ENCODE results near the gene LRRC3B.

LRRC3B gene

DNA sequence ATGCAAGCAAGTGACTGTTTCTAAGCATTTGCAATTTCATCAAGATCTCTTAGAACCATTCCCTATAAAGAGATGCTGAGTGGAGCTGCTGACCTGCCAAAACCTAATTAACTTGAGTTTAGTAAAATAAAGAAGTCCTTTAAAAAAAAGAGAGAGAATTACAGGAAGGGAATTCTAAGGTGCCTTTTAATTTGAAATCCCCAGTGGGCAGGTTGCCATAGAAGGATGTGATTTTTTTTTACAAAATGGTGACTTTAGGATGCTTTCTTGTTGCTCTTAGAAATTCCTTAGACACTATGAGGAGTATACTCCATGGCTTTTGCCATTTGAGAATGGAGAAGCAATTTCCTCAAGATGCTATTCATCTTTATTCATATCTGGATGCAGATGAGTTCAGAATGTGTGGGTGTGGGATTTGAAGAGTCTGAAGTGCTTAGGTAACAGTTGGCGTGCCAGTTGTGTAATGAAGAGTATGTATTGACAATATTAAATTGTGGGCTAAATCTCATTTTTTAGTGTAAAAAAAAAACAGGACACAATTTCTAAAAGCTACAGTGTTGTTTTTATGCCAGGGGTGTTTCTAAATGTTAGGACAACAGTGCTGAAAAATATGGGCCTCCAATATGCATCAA is 13.6 kb downstream of the LRRC3B start:
- no peaks in the 10 kb centered on the region for H3K27me3 ChIP-seq (ENCODE audit: control insufficient read depth, insufficient read depth, low read length)
- no peak overlapping the region for H3K9ac ChIP-seq (ENCODE audit: low read length)

DNA sequence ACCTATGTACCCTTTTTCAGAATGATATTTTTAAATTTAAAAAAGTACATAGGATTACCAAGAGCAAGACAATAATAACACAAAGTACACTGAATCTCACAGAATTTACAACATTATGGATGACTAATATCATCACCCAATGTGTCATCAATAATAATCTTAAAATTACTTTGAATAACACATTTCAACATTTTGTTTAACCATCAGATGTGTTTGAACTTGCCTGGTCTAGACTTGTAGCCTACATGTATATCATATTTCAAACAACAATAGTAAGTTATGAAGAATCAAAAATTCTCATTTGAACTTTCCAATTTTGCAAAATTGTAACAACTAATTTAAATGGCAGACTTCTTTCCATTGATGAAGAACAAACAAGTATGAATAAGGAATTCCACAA is 15.1 kb downstream of the LRRC3B start:
- Histone ChIP-seq H3K36me3 (ENCODE audit: control insufficient read depth, insufficient read depth, low read length) (no peaks in the 10 kb centered on the region), H3K9ac (ENCODE audit: low read length) (no peak overlapping the region), H3K4me1 (ENCODE audit: control insufficient read depth, insufficient read depth, low read length) (no peaks in the 10 kb centered on the region), H3K27ac (ENCODE audit: low read depth, low read length) (no peak overlapping the region), H3K4me3 (ENCODE audit: low read length) (no peak overlapping the region), H3K27me3 (ENCODE audit: control insufficient read depth, insufficient read depth, low read length) (no peaks in the 10 kb centered on the region)

More for the DNA sequence above, 13.6 kb downstream of the LRRC3B start:
- Histone ChIP-seq H3K27ac (ENCODE audit: low read depth, low read length) (no peak overlapping the region), H3K36me3 (ENCODE audit: control insufficient read depth, insufficient read depth, low read length) (no peaks in the 10 kb centered on the region), H3K4me3 (ENCODE audit: low read length) (no peak overlapping the region), H3K4me1 (ENCODE audit: control insufficient read depth, insufficient read depth, low read length) (no peaks in the 10 kb centered on the region)

DNA sequence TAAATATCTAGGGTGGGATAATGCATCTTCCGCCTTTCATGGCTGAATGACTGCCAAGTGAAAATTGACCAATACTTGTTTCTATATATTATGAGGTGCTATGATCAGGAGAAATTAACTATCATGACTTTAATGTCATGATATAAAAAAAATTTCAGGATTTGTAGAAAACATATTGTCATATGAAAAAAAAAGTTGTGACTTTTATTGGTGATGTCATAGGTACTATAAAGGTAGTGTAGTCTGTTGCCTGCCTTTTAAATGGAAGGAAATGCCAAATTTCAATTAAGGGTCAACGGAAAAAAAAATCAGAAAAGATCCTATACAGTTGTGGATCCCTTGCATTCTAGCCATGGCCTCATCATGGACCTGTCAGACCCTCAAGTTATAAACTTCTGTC is 15.5 kb downstream of the LRRC3B start:
- Histone ChIP-seq H3K27ac (ENCODE audit: low read depth, low read length) (no peak overlapping the region), H3K4me3 (ENCODE audit: low read length) (no peak overlapping the region), H3K27me3 (ENCODE audit: control insufficient read depth, insufficient read depth, low read length) (no peaks in the 10 kb centered on the region), H3K36me3 (ENCODE audit: control insufficient read depth, insufficient read depth, low read length) (no peaks in the 10 kb centered on the region), H3K4me1 (ENCODE audit: control insufficient read depth, insufficient read depth, low read length) (no peaks in the 10 kb centered on the region), H3K9ac (ENCODE audit: low read length) (no peak overlapping the region)

DNA sequence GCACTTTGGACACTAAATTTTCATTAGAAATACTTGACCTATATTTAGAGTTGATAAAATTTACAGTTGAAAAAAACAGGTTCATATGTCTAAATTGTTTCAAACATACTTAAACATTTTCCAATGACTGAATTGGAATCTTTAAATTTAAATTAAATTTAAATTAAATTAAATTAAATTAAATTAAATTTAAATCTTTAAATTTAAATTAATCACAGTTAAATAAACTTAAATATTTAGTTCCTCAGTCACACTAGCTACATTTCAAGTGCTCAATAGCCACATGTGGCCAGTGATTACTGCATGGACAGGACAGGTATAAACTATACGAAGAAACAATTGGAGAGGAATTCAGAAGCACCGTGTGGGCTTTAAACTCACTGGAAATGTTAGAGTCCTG is 16.8 kb downstream of the LRRC3B start:
- H3K4me3 ChIP-seq (ENCODE audit: low read length), result no peak overlapping the region
- H3K27me3 ChIP-seq (ENCODE audit: control insufficient read depth, insufficient read depth, low read length), result no peaks in the 10 kb centered on the region
- no peak overlapping the region for H3K9ac ChIP-seq (ENCODE audit: low read length)
- no peaks in the 10 kb centered on the region for H3K4me1 ChIP-seq (ENCODE audit: control insufficient read depth, insufficient read depth, low read length)
- no peak overlapping the region for H3K27ac ChIP-seq (ENCODE audit: low read depth, low read length)
- H3K36me3 ChIP-seq (ENCODE audit: control insufficient read depth, insufficient read depth, low read length), result no peaks in the 10 kb centered on the region

DNA sequence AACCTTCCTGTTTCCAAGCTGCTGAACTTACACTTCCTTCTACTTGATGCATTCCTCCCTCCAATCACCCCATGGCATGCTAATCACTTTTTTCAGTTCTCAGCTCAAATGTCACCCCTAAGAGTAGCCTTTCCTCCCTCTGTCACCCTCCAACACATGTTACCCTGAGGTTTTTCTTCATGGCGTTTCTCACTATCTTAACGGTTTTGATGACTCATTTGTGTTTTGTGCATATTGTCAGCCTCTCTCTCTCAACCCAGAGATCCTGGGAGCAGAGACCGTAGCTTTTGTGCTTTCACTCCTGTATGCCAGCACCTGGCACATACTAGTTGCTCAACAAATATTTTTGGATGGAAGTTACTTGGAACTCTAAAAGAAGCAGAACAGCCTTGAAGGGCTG is 24.5 kb downstream of the LRRC3B start:
- Histone ChIP-seq H3K9ac (ENCODE audit: low read length) (no peak overlapping the region), H3K4me1 (ENCODE audit: control insufficient read depth, insufficient read depth, low read length) (no peaks in the 10 kb centered on the region), H3K36me3 (ENCODE audit: control insufficient read depth, insufficient read depth, low read length) (no peaks in the 10 kb centered on the region), H3K27ac (ENCODE audit: low read depth, low read length) (no peak overlapping the region), H3K4me3 (ENCODE audit: low read length) (no peak overlapping the region), H3K27me3 (ENCODE audit: control insufficient read depth, insufficient read depth, low read length) (no peaks in the 10 kb centered on the region)

DNA sequence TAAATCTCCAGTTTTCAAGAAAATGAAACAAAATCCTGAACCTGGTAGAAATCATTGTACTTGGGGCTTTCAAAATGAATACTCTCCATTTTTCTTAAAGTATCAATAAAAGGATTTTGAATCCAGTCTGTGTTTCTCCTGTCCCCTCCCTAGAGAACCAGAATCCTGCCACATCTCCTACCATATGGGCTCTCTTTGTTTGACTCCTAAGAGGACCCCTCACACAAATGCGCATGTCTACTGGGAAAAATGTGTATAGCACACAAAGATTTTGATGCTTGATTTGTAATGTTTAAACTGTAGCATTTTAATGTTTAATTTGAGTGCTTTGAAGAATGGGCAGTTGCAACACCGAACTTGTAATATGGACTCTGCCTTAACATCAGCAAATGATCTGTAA is 25.9 kb downstream of the LRRC3B start:
- Histone ChIP-seq H3K4me1 (ENCODE audit: control insufficient read depth, insufficient read depth, low read length) (no peaks in the 10 kb centered on the region), H3K27me3 (ENCODE audit: control insufficient read depth, insufficient read depth, low read length) (no peaks in the 10 kb centered on the region), H3K9ac (ENCODE audit: low read length) (no peak overlapping the region), H3K4me3 (ENCODE audit: low read length) (no peak overlapping the region), H3K36me3 (ENCODE audit: control insufficient read depth, insufficient read depth, low read length) (no peaks in the 10 kb centered on the region), H3K27ac (ENCODE audit: low read depth, low read length) (no peak overlapping the region)

DNA sequence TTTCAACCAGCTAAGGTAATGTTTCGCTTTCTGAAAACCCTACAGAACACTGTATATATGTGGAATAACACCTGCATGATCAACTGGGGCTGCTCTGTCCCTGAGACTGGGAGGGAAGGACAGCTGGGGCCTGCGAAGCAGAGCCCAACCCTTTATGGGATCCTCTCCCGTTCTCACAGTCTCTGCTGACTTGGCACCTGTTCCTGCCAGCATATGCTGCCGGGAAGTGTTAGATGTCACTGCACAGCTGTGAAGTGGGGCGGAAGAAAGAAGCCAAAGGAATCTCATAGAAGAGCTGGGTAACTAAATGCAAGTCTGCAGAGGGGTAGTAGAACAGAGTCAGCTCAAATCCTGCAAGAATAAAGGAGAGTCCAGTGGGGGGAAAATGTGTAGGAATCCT is 29.6 kb downstream of the LRRC3B start:
- Histone ChIP-seq H3K4me1 (ENCODE audit: control insufficient read depth, insufficient read depth, low read length) (no peaks in the 10 kb centered on the region), H3K27me3 (ENCODE audit: control insufficient read depth, insufficient read depth, low read length) (no peaks in the 10 kb centered on the region), H3K9ac (ENCODE audit: low read length) (no peak overlapping the region), H3K36me3 (ENCODE audit: control insufficient read depth, insufficient read depth, low read length) (no peaks in the 10 kb centered on the region), H3K27ac (ENCODE audit: low read depth, low read length) (no peak overlapping the region), H3K4me3 (ENCODE audit: low read length) (no peak overlapping the region)

DNA sequence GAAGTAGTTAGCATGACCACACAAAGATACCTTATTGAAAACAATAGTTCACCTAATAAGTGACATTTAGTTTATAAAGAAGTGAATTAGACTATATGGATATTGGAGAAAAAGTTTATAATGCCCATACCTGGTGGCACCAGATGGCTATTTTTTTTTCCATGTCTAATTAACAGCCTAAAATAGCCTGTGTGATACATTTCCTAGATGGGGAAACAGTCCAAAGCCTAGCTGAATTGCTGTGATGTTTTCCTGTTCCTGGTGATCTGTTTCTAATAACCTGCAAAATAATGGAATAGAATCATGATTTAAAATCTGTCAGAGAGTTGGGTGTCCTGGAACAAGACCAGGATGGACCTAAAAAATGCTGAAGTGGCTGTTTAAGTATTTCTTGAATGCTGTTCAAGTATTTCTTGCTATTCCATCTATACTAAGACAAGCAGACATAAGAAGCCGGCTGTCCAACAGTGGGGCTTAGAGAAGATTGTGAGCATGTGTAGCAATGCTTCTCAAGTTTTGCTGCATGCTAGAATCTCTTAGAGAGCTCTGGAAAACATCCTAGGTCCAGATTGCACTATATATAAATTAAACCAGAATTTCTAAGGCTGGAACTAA is 31.3 kb downstream of the LRRC3B start:
- H3K27me3 ChIP-seq (ENCODE audit: control insufficient read depth, insufficient read depth, low read length), result no peaks in the 10 kb centered on the region
- no peak overlapping the region for H3K27ac ChIP-seq (ENCODE audit: low read depth, low read length)
- H3K36me3 ChIP-seq (ENCODE audit: control insufficient read depth, insufficient read depth, low read length), result no peaks in the 10 kb centered on the region
- H3K4me3 ChIP-seq (ENCODE audit: low read length), result no peak overlapping the region
- H3K4me1 ChIP-seq (ENCODE audit: control insufficient read depth, insufficient read depth, low read length), result no peaks in the 10 kb centered on the region
- no peak overlapping the region for H3K9ac ChIP-seq (ENCODE audit: low read length)

DNA sequence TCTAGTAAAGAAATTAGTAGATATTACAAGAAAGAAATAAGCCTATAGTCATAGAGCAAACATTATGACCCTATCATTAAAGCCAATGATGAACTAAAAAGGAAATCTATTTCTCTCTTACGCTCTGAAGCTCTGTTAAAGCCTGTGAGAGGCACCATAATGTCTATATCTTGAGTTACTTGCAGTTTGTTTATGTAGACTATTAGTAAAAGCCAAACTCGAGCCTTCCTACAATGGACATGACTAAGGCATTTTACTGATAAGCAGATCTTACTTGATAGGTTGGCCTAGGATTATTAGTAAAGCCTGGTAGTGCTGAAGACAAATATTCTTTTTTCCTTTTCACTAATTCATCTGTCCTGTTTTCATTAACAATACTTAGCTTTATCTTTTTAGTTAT is 32.7 kb downstream of the LRRC3B start:
- Histone ChIP-seq H3K4me3 (ENCODE audit: low read length) (no peak overlapping the region), H3K4me1 (ENCODE audit: control insufficient read depth, insufficient read depth, low read length) (no peaks in the 10 kb centered on the region), H3K27ac (ENCODE audit: low read depth, low read length) (no peak overlapping the region), H3K36me3 (ENCODE audit: control insufficient read depth, insufficient read depth, low read length) (no peaks in the 10 kb centered on the region), H3K27me3 (ENCODE audit: control insufficient read depth, insufficient read depth, low read length) (no peaks in the 10 kb centered on the region), H3K9ac (ENCODE audit: low read length) (no peak overlapping the region)

DNA sequence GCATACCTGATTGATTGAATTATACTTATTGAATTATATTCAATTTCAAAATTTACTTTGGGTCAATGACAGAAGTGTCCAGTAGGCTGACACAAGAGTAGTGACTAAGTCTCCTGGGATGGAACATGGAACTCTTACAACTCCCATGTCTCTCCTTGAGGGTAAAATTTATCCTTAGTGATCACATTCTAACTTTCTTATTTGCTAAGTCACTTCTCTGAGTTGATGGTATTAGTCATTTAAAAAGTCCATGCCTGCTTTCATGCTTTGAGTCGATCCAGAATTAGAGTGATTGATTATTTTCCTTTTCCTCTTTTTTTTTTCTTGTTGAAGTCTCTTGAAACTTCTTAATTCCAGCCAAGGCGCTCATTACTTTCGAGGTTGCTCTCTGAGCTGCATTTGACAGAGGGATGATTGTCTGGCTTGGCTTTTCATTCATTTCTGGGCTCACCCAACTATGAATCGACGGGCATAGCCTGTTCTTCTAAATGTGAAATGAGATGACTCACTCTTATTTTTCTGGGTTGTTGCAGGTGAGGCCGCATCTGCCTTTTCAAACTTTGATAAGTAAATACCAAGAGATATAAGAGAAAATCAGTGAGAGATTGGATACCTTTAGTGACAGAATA is 34.9 kb downstream of the LRRC3B start:
- H3K4me3 ChIP-seq (ENCODE audit: low read length), result no peak overlapping the region

DNA sequence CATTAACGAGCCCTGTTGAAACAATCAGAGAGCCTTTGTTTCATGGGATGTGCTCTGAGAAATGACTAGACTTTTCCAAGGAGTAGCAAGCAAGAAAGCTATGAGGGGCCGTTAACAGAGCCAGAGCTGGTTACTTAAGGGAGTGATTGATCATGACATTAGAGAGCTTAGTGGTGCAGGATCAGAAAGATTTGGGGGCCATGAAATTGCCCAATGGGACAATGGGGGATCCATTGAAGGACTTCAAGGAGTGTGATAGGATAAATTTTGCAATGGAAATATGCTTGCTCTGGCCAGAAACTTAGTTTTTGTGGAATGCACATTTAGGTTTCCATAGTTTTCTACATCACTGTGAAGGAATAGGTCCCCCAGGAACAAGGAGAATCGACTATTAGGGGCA is 45.6 kb downstream of the LRRC3B start:
- Histone ChIP-seq H3K36me3 (ENCODE audit: control insufficient read depth, insufficient read depth, low read length) (no peaks in the 10 kb centered on the region), H3K4me3 (ENCODE audit: low read length) (no peak overlapping the region), H3K4me1 (ENCODE audit: control insufficient read depth, insufficient read depth, low read length) (no peaks in the 10 kb centered on the region), H3K27ac (ENCODE audit: low read depth, low read length) (no peak overlapping the region), H3K9ac (ENCODE audit: low read length) (no peak overlapping the region), H3K27me3 (ENCODE audit: control insufficient read depth, insufficient read depth, low read length) (no peaks in the 10 kb centered on the region)

More for the DNA sequence above, 34.9 kb downstream of the LRRC3B start:
- no peaks in the 10 kb centered on the region for H3K4me1 ChIP-seq (ENCODE audit: control insufficient read depth, insufficient read depth, low read length)
- H3K27me3 ChIP-seq (ENCODE audit: control insufficient read depth, insufficient read depth, low read length), result no peaks in the 10 kb centered on the region
- no peak overlapping the region for H3K27ac ChIP-seq (ENCODE audit: low read depth, low read length)
- H3K36me3 ChIP-seq (ENCODE audit: control insufficient read depth, insufficient read depth, low read length), result no peaks in the 10 kb centered on the region
- H3K9ac ChIP-seq (ENCODE audit: low read length), result no peak overlapping the region

DNA sequence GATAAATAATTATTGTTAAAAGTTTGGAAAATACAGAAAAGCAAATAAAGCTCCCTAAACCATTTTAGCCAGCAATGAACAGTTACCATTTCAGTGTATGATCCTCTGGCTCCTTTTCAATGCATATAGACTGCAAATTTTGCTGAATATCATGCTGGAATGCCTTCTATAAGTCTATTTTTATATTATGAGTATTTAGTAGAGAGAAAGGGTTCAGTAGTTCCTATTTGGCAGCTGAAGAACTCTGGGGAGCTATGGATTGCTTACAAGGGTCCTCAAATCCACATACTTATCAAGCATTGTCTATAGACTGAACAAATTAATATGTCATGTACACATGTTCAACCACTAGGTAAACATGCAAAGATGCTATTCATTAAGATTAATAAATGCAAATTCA is 46.1 kb downstream of the LRRC3B start:
- Histone ChIP-seq H3K36me3 (ENCODE audit: control insufficient read depth, insufficient read depth, low read length) (no peaks in the 10 kb centered on the region), H3K4me3 (ENCODE audit: low read length) (no peak overlapping the region), H3K9ac (ENCODE audit: low read length) (no peak overlapping the region), H3K27ac (ENCODE audit: low read depth, low read length) (no peak overlapping the region), H3K27me3 (ENCODE audit: control insufficient read depth, insufficient read depth, low read length) (no peaks in the 10 kb centered on the region), H3K4me1 (ENCODE audit: control insufficient read depth, insufficient read depth, low read length) (no peaks in the 10 kb centered on the region)

DNA sequence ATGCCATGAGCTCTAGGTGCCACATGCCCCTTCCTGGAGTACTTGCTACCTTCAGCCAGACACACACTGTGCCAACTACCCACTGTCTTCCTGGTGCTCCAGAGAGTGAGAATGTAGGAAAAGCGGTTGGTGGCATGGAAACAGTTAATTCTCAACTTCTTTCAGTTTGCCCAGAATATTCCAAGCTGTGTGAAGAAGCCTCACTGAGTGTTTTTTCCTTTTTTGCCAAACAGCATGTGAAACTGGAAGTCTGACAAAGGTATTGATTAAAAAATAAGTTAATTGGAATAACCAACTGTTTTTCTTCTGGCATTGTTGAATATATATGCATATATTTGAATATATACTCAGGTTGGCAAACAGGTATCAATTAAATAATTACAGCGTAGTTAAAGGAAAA is 52.8 kb downstream of the LRRC3B start:
- no peaks in the 10 kb centered on the region for H3K36me3 ChIP-seq (ENCODE audit: control insufficient read depth, insufficient read depth, low read length)
- H3K27me3 ChIP-seq (ENCODE audit: control insufficient read depth, insufficient read depth, low read length), result no peaks in the 10 kb centered on the region
- no peak overlapping the region for H3K27ac ChIP-seq (ENCODE audit: low read depth, low read length)
- no peak overlapping the region for H3K4me3 ChIP-seq (ENCODE audit: low read length)
- no peaks in the 10 kb centered on the region for H3K4me1 ChIP-seq (ENCODE audit: control insufficient read depth, insufficient read depth, low read length)
- H3K9ac ChIP-seq (ENCODE audit: low read length), result no peak overlapping the region
